PC-9 (cell line): ENCODE results near the gene SORBS1. TPM values are rescaled to one million over a fixed set of nuclear protein-coding genes. Genes with fewer than 3 reads are reported as not detected.

Experiments used
- BruUV-seq: library from RNA; stranded (reverse); fragments of 400-500 nt; replicated peaks from 2 replicates; lab custom pipeline; 2021; lab: Mats Ljungman, UMichigan
- CTCF ChIA-PET: fragments of 300-600 bp; sonication (Branson Sonifier 250); formaldehyde crosslinking; loops from one replicate; lab custom pipeline; 2022; ENCODE audit warnings: antibody characterized with exemption; lab: Charles Lee
- POLR2A ChIA-PET: fragments of 300-600 bp; sonication (Branson Sonifier 250); formaldehyde crosslinking; loops from one replicate; lab custom pipeline; 2022; ENCODE audit warnings: antibody characterized with exemption; ENCODE audit not compliant: unreplicated experiment; lab: Charles Lee
- DNase-seq, 2 experiments: peaks; one replicate each; pipeline versions ENCODE4 v3.0.0 to v3.0.0-alpha.2; 2015 to 2022; ENCODE audit warnings: mixed read lengths in 1 of 2
- H2AFZ ChIP-seq: fragments of 200-600 bp; sonication (generic); 2 replicates; pipeline ENCODE4 v1.8.1; 2017; ENCODE audit warnings: antibody characterized with exemption
- H3F3A ChIP-seq: fragments of 200-600 bp; sonication (generic); 2 replicates; pipeline ENCODE4 v1.8.1; 2017; ENCODE audit warnings: antibody characterized with exemption, mild to moderate bottlenecking, low read depth; ENCODE audit not compliant: insufficient read depth
- H3K27ac ChIP-seq: fragments of 200-600 bp; sonication (generic); 2 replicates; pipeline ENCODE4 v1.6.1; 2016; ENCODE audit warnings: mixed run types
- H3K27me3 ChIP-seq: fragments of 200-600 bp; sonication (generic); 2 replicates; pipeline ENCODE4 v1.6.1; 2016; ENCODE audit warnings: low read depth, mixed run types; ENCODE audit not compliant: insufficient read depth
- H3K36me3 ChIP-seq: fragments of 200-600 bp; sonication (generic); 2 replicates; pipeline ENCODE4 v1.6.1; 2016; ENCODE audit warnings: low read depth, mixed run types
- H3K4me1 ChIP-seq: fragments of 200-600 bp; sonication (generic); replicated peaks from 2 replicates; pipeline ENCODE4 v1.6.1; 2016; ENCODE audit warnings: mixed run types; ENCODE audit not compliant: insufficient read depth
- H3K4me2 ChIP-seq: fragments of 200-600 bp; sonication (generic); 2 replicates; pipeline ENCODE4 v1.6.1; 2017; ENCODE audit warnings: mixed run types
- H3K4me3 ChIP-seq: fragments of 200-600 bp; sonication (generic); 2 replicates; pipeline ENCODE4 v1.6.1; 2016; ENCODE audit warnings: mixed run types
- H3K79me2 ChIP-seq: fragments of 200-600 bp; sonication (generic); 2 replicates; pipeline ENCODE4 v1.6.1; 2017; ENCODE audit warnings: low read depth, mixed run types
- H3K9me2 ChIP-seq: fragments of 200-600 bp; sonication (generic); 2 replicates; pipeline ENCODE4 v1.8.1; 2017; ENCODE audit warnings: mild to moderate bottlenecking; ENCODE audit not compliant: insufficient read depth
- H3K9me3 ChIP-seq: fragments of 200-600 bp; sonication (generic); 2 replicates; pipeline ENCODE4 v1.8.1; 2016; ENCODE audit warnings: low read depth; ENCODE audit not compliant: insufficient read depth
- H4K20me1 ChIP-seq: fragments of 200-600 bp; sonication (generic); 2 replicates; pipeline ENCODE4 v1.8.1; 2017; ENCODE audit not compliant: insufficient read depth
- CTCF ChIP-seq: fragments of 200-600 bp; sonication (generic); conservative IDR thresholded peaks from 2 replicates; pipeline ENCODE4 v1.6.1; 2017; ENCODE audit warnings: mixed run types, antibody characterized with exemption, mild to moderate bottlenecking, moderate library complexity
- EZH2 ChIP-seq: fragments of 200-600 bp; sonication (generic); IDR thresholded peaks from 2 replicates; pipeline ENCODE4 v1.8.0; 2017; ENCODE audit warnings: antibody characterized with exemption, low read depth
- intact Hi-C: fragments of 100-400 bp; cut with micrococcal nuclease; formaldehyde crosslinking; loops from one replicate; pipeline ENCODE4 v1.10.0; 2022; ENCODE audit not compliant: unreplicated experiment
- total RNA-seq: library from RNA; stranded (reverse); gene quantifications from 2 replicates; pipeline ENCODE4 v1.2.3, GENCODE V29; 2021

Gene SORBS1
- total RNA-seq, 1 experiment from 2014 or later: 5.0 TPM

GRCh38 chr10:95290461-95291364, 270.5 kb downstream of the SORBS1 start, which contains the start of gene PDLIM1:
PDLIM1 (minus strand) TSS chr10:95291003; CDS start chr10:95290915, 88 bp downstream.
- H2AFZ ChIP-seq: peak within 1 kb of the TSS; percentile 82
- intact Hi-C loops: loop anchor here (1.0 to 2.0 kb wide), 2 partner anchors 44 to 73 kb away; no protein-coding TSS in a partner anchor
- DNase-seq: peak in 1 of 2 experiments; percentile 71
- TF ChIP-seq EZH2 (no peak), CTCF (no peak)
- no peaks in the 10 kb centered on the region for H3K9me2 ChIP-seq
- POLR2A ChIA-PET: interaction anchor here (0.6 kb wide), 1 partner anchor 21 kb away, joined by 3 read pairs; no protein-coding TSS in a partner anchor
- H3K4me3 ChIP-seq: peak within 1 kb of the TSS; percentile 59
- CTCF ChIA-PET: interaction anchor here (0.6 kb wide), 1 partner anchor 107 kb away, joined by 3 read pairs; no protein-coding TSS in a partner anchor
- H3K27me3 ChIP-seq: no peaks in the 10 kb centered on the region
- no peaks in the 10 kb centered on the region; the same call in 1 of the 2 replicates for H3F3A ChIP-seq
- BruUV-seq: no TSS peak
- H3K4me1 ChIP-seq: peaks cover 31% of the 10 kb centered on the region
- peak within 1 kb of the TSS; percentile 23; the same call in 1 of the 2 replicates for H3K27ac ChIP-seq
- no peaks in the 10 kb centered on the region for H4K20me1 ChIP-seq
- no peaks in the 10 kb centered on the region for H3K9me3 ChIP-seq
- peak within 1 kb of the TSS; percentile 77 for H3K4me2 ChIP-seq
- H3K36me3 ChIP-seq: no peaks in the 10 kb centered on the region
- H3K79me2 ChIP-seq: peaks cover 50% of the 10 kb centered on the region

DNA sequence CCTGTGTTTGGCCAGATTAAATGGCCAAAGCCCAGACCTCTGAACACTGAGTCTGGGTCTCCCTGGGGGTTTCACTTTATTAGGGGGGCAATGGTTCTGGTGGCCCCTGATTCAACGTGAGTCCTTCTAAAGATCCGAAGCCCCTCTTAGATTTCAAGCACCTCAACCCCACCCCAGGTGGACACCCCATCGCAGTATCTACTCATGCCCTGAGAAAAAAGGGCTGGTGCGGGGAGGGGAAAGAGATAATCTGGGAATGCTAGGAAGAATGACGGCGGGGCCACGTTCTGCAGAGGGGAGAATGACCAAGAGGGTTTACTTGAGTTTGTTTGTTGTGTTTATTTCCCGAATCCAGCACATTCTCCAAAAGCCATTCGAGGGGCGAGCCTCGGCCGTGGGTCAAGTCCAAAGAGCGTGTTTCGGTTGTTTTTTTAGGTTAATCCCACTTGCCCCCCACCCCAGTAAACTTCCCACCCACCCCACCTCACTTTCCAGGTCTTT, 271.2 kb downstream of the SORBS1 start:
- H3K4me1 ChIP-seq: peaks cover 31% of the 10 kb centered on the region
- intact Hi-C loops: loop anchor here (1.0 to 2.0 kb wide), 3 partner anchors 25 to 73 kb away; no protein-coding TSS in a partner anchor
- H3K9me2 ChIP-seq: no peaks in the 10 kb centered on the region
- H3K4me2 ChIP-seq: peak overlapping the region; percentile 77
- CTCF ChIA-PET: no interaction called here
- peak overlapping the region; percentile 59 for H3K4me3 ChIP-seq
- H3K27me3 ChIP-seq: no peaks in the 10 kb centered on the region
- H3K9me3 ChIP-seq: no peaks in the 10 kb centered on the region
- H2AFZ ChIP-seq: peak overlapping the region; percentile 82
- H3K79me2 ChIP-seq: peaks cover 57% of the 10 kb centered on the region
- H3F3A ChIP-seq: no peaks in the 10 kb centered on the region; the same call in 1 of the 2 replicates
- TF ChIP-seq EZH2 (no peak), CTCF (no peak; the same call in 1 of the 2 replicates)
- BruUV-seq: TSS peak; percentile 92
- POLR2A ChIA-PET: interaction anchor here (0.6 to 0.7 kb wide), 4 partner anchors 12 to 85 kb away, joined by 3 to 7 read pairs (median 4); no protein-coding TSS in a partner anchor
- DNase-seq: no peak
- H3K36me3 ChIP-seq: no peaks in the 10 kb centered on the region
- no peaks in the 10 kb centered on the region for H4K20me1 ChIP-seq
- peak overlapping the region; percentile 23; the same call in 1 of the 2 replicates for H3K27ac ChIP-seq
